ENCODE data around the gene DHX15.

The DHX15 gene

DNA sequence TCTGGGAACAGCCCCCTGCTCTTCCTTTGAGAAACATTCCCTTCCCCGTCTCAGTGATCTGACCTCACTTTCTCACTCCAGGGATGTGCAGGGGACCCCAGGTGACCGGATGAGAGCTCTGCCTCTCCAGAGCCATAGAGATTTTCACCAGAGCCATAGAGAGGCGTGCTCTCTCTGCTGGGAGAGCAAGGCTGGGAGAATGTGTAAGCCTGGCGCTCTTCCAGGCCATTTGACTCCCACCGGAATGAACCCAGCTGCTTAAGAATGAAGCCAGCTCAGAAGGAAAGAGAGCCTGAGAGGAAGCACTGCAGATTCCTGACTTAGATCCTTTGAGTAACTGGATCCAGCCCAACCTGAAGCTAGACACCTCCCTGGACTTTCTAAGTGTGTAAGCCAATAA is 106.4 kb downstream of the DHX15 start:
- no peak for DNase-seq
